CMK (cell line): Measurements from ENCODE around the gene WDR7.

Experiments used
- DNase-seq: peaks from one replicate; pipeline ENCODE4 v3.0.0-alpha.2; 2010; ENCODE audit warnings: low read depth

WDR7 gene

DNA sequence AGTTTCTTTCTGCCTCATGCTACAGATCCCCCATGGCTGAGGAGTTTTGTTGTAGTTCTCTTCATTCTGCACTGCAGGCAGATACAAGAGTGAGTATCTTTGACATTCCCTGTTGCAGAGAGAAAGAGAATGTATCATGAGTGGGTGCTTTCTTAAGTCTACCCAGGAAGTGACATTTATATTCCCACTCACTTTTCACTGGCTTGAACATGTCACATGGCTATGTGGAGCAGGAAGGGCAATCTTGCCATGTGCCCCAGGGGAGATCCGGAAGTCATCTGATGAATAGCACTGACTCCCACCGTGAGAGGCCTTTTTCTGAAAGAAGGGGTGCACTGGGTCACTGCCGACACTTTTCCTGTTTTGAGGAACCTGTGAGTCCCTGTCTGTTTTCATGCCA, 429.3 kb downstream of the WDR7 start:
- no peak for DNase-seq

GRCh38 chr18:57081899-57082298, 430.7 kb downstream of the WDR7 start:
- DNase-seq, result no peak

DNA sequence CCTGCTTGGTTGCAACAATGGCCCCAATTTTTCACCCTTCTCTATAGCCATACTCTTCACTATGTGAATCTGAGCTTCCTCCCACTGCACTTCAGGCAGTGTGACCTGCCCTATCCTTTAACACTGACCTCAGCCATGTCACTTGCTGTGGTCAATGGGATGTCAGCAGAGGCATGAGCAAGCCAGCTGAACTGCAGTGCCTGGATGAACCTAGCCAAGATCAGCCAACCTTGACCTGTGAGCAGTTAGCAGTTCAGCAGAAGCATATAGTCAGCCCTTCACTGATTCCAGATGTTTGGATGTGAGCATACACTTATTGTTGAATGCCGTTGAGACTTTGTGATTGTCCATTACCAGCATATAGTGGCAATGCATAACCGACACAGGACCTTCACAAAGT, 432.3 kb downstream of the WDR7 start:
- DNase-seq, result no peak

GRCh38 chr18:57084331-57085271, 433.4 kb downstream of the WDR7 start:
- no peak for DNase-seq

DNA sequence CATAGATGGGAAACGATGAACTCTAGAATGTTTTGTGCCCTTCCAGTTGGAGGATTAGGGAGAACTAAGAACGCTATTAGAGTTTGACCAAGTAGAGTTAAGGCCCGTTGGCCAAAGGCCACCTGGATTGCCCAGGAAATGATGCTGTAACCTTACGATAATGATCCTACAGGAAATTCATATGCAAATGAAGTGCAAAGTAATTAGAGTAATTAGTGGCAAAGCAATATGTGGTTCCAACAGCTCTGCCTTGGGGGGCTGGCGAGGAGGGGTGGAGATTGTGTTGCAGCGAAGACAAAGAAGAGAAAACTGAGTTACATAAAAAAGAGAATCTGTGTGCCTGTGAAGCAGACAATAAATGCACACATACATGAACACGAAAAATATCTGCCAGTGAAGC, 434.2 kb downstream of the WDR7 start:
- no peak for DNase-seq

- no peak for DNase-seq
Observed at GRCh38 chr18:57086163-57086562, 435.0 kb downstream of the WDR7 start.
